B cell (primary cell): ENCODE data around the gene FABP6. TPM values are rescaled to one million over a fixed set of nuclear protein-coding genes. Genes with fewer than 3 reads are reported as not detected.
A peak's percentile ranks its signal among the peaks of the same experiment; 100 is the strongest.

Experiments
- ATAC-seq: fragments of 200-7000 bp; cut with Tn5 transposase; one replicate; pipeline ENCODE4 v1.10.0; 2021; ENCODE audit warnings: low read depth, mild to moderate bottlenecking, moderate number of reproducible peaks, moderate library complexity
- CTCF ChIA-PET: fragments of 350-600 bp; sonication (Branson Sonifier 250); formaldehyde crosslinking; loops from one replicate; lab custom pipeline; 2021; ENCODE audit warnings: antibody characterized with exemption, inconsistent platforms; lab: Charles Lee
- POLR2A ChIA-PET: fragments of 350-600 bp; sonication (Branson Sonifier 250); formaldehyde crosslinking; loops from one replicate; lab custom pipeline; 2021; ENCODE audit warnings: antibody characterized with exemption; lab: Charles Lee
- DNase-seq: peaks from one replicate; pipeline ENCODE4 v3.0.0; 2013
- H2AFZ ChIP-seq: 2 replicates; pipeline ENCODE4 v1.6.1; 2012; ENCODE audit warnings: mild to moderate bottlenecking, low read depth, low read length; ENCODE audit not compliant: insufficient read depth, poor library complexity, severe bottlenecking
- H3K27ac ChIP-seq, 2 donors: 1 replicate in 1 of 2; 2 replicates in 1 of 2; pipeline ENCODE4 v1.5.1; 2012 to 2013; ENCODE audit warnings: low read length in 2 of 2, mild to moderate bottlenecking in 2 of 2, moderate library complexity in 1 of 2
- H3K27me3 ChIP-seq, 4 experiments: fragments of 200-600 bp in 1 of 4; sonication (generic) in 1 of 4; replicated peaks in 1 of 4; 1 replicate in 2 of 4; 2 replicates in 2 of 4; pipeline versions ENCODE4 v1.6.1 to v1.7.0; 2013 to 2016; ENCODE audit warnings: low read length in 3 of 4, mild to moderate bottlenecking in 2 of 4, mixed read lengths in 1 of 4, moderate library complexity in 1 of 4; ENCODE audit not compliant: insufficient read depth in 4 of 4, control insufficient read depth in 3 of 4; ENCODE audit errors: control extremely low read depth in 1 of 4
- H3K36me3 ChIP-seq, 2 experiments: replicated peaks in 1 of 2; 1 replicate in 1 of 2; 2 replicates in 1 of 2; pipeline versions ENCODE4 v1.6.1 to v1.7.1; 2013; ENCODE audit warnings: low read length in 1 of 2; ENCODE audit not compliant: insufficient read depth in 2 of 2, control insufficient read depth in 1 of 2; ENCODE audit errors: control extremely low read depth in 1 of 2, extremely low read depth in 1 of 2
- H3K4me1 ChIP-seq, 2 donors: fragments of 200-600 bp in 1 of 2; sonication (generic) in 1 of 2; 1 replicate in 1 of 2; 2 replicates in 1 of 2; pipeline versions ENCODE4 v1.5.1 to v1.6.1; 2013 to 2017; ENCODE audit warnings: low read length in 2 of 2; ENCODE audit not compliant: control insufficient read depth in 2 of 2, insufficient read depth in 2 of 2
- H3K4me2 ChIP-seq: replicated peaks from 2 replicates; pipeline ENCODE3; 2012; ENCODE audit warnings: mild to moderate bottlenecking, low read depth, low read length; ENCODE audit not compliant: poor library complexity, severe bottlenecking
- H3K4me3 ChIP-seq, 5 experiments: fragments of 200-600 bp in 1 of 5; sonication (generic) in 1 of 5; 1 replicate in 3 of 5; 2 replicates in 2 of 5; pipeline versions ENCODE4 v1.5.1 to v1.7.0; 2011 to 2016; ENCODE audit warnings: low read length in 4 of 5, mild to moderate bottlenecking in 4 of 5, low read depth in 2 of 5, control low read depth in 1 of 5, moderate library complexity in 1 of 5; ENCODE audit not compliant: insufficient read depth in 1 of 5; ENCODE audit errors: control extremely low read depth in 1 of 5, extremely low read depth in 1 of 5
- H3K79me2 ChIP-seq: fragments of 200-600 bp; sonication (generic); one replicate; pipeline ENCODE4 v1.6.0; 2016; ENCODE audit warnings: low read length; ENCODE audit not compliant: control insufficient read depth, insufficient read depth
- H3K9ac ChIP-seq: fragments of 200-600 bp; sonication (generic); 2 replicates; pipeline ENCODE4 v1.6.1; 2017; ENCODE audit warnings: mild to moderate bottlenecking, low read length, moderate library complexity
- H3K9me3 ChIP-seq, 3 donors: one replicate each; pipeline versions ENCODE4 v1.6.1 to v1.7.1; 2013; ENCODE audit warnings: low read length in 2 of 3; ENCODE audit not compliant: control insufficient read depth in 2 of 3, insufficient read depth in 1 of 3; ENCODE audit errors: control extremely low read depth in 1 of 3
- H4K20me1 ChIP-seq: 2 replicates; pipeline ENCODE4 v1.6.0; 2012; ENCODE audit warnings: mild to moderate bottlenecking, low read length; ENCODE audit not compliant: insufficient read depth, control insufficient read depth, poor library complexity, severe bottlenecking
- H3K27ac Mint-ChIP-seq: one replicate; pipeline ENCODE4 v1.8.0; 2021; ENCODE audit warnings: mixed read lengths
- H3K27me3 Mint-ChIP-seq: one replicate; pipeline ENCODE4 v1.8.0; 2021; ENCODE audit warnings: mixed read lengths
- H3K4me1 Mint-ChIP-seq: one replicate; pipeline ENCODE4 v1.8.0; 2021; ENCODE audit warnings: mixed read lengths
- H3K4me3 Mint-ChIP-seq: one replicate; pipeline ENCODE4 v1.8.0; 2021; ENCODE audit warnings: mixed read lengths
- H3K9me3 Mint-ChIP-seq: one replicate; pipeline ENCODE4 v1.8.0; 2022; ENCODE audit warnings: mixed read lengths; ENCODE audit not compliant: insufficient read depth
- CTCF ChIP-seq: fragments of 200-600 bp; IDR thresholded peaks from one replicate; pipeline ENCODE4 v1.8.0; 2022; ENCODE audit warnings: antibody characterized with exemption, mild to moderate bottlenecking
- EZH2 ChIP-seq: IDR thresholded peaks from 2 replicates; pipeline ENCODE4 v1.6.1; 2012; ENCODE audit warnings: borderline replicate concordance, low read depth, mild to moderate bottlenecking, moderate library complexity, low read length; ENCODE audit not compliant: insufficient read depth, poor library complexity, severe bottlenecking
- WGBS: methylation state at CpG from one replicate; pipeline ENCODE4 v1.1.5; 2013; ENCODE audit warnings: missing lambda C conversion rate; ENCODE audit not compliant: insufficient coverage; 5-methylcytosine and 5-hydroxymethylcytosine counted together
- intact Hi-C: fragments of 100-400 bp; cut with micrococcal nuclease; formaldehyde crosslinking; loops from one replicate; pipeline ENCODE4 v1.10.0; 2022
- polyA plus RNA-seq: library from polyadenylated mRNA; depleted of rRNA; stranded (reverse); fragments of >200 nt; gene quantifications from 2 replicates; pipeline ENCODE4 v1.2.3, GENCODE V29; 2012
- total RNA-seq, 2 donors: library from RNA; stranded (reverse); fragments of 120-200 nt in 1 of 2; gene quantifications; 1 replicate in 1 of 2; 2 replicates in 1 of 2; pipeline versions ENCODE4 v1.2.3 to v1.2.4, GENCODE V29; 2013 to 2022

Gene FABP6
- total and polyA plus RNA-seq, 2 donors (not counting 1 experiment from before 2014, with no cell fraction given) = not detected

GRCh38 chr5:160262151-160263074 lies 33.1 kb downstream of the FABP6 start:
- POLR2A ChIA-PET = no interaction called here
- H3K27ac Mint-ChIP-seq = no peak overlapping the region

More at GRCh38 chr5:160262151-160263074, 33.1 kb downstream of the FABP6 start:
- Histone ChIP-seq H3K4me1 (peaks cover 16 to 22% of the 10 kb centered on the region in 2 donors), H3K9ac (no peak overlapping the region), H3K9me3 (no peaks in the 10 kb centered on the region), H3K4me2 (peak overlapping the region; percentile 28), H3K36me3 (no peaks in the 10 kb centered on the region), H4K20me1 (no peaks in the 10 kb centered on the region), H2AFZ (peak overlapping the region; percentile 33), H3K27ac (no peak overlapping the region), H3K4me3 (no peak overlapping the region), H3K79me2 (no peaks in the 10 kb centered on the region), H3K27me3 (peaks cover 0 to 17% (median 0%) of the 10 kb centered on the region in 4 experiments)
- Mint-ChIP-seq H3K9me3 (no peaks in the 10 kb centered on the region), H3K27me3 (peaks cover 30% of the 10 kb centered on the region), H3K4me3 (no peak overlapping the region), H3K4me1 (peaks cover 25% of the 10 kb centered on the region)
- intact Hi-C loops = no loop called here
- no peak for TF ChIP-seq CTCF
- TF ChIP-seq EZH2 = no peak
- 19% methylated on average over 14 of the region's 16 CpGs for WGBS
- CTCF ChIA-PET = no interaction called here
- ATAC-seq (no peak), DNase-seq (no peak)
